ENCODE data around the gene SLC2A4. TPM values are rescaled to one million over a fixed set of nuclear protein-coding genes. Genes with fewer than 3 reads are reported as not detected.
A peak's percentile ranks its signal among the peaks of the same experiment; 100 is the strongest.

SLC2A4 gene
- total RNA-seq, 1 donor from 2014 or later = 4.9 TPM

DNA sequence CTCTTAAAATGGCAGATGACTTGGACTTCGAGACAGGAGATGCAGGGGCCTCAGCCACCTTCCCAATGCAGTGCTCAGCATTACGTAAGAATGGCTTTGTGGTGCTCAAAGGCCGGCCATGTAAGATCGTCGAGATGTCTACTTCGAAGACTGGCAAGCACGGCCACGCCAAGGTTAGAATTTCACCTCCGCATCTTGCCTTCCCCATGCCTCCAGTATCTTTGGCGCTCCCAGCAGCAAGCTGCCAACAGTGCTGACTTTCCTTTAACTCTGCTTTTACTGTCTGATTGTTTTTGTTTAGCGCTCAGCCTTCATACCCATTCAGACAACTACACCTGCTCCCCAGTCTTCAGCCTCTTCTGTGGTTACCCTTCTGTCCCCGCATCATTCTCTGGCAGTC lies 28.1 kb downstream of the SLC2A4 start:
- Histone ChIP-seq H3K9me3 (no peaks in the 10 kb centered on the region), H3K4me1 (peaks cover 10 to 45% of the 10 kb centered on the region in 2 donors), H3K27ac (peak overlapping the region; percentile 97 to 100), H3K27me3 (no peaks in the 10 kb centered on the region), H3K36me3 (peaks cover 46% of the 10 kb centered on the region in 2 donors), H3K4me3 (peak overlapping the region; percentile 76 to 99)
- DNase-seq (ENCODE audit: low spot score in 2 of 2) = no peak
- TF ChIP-seq, protein P1, sequence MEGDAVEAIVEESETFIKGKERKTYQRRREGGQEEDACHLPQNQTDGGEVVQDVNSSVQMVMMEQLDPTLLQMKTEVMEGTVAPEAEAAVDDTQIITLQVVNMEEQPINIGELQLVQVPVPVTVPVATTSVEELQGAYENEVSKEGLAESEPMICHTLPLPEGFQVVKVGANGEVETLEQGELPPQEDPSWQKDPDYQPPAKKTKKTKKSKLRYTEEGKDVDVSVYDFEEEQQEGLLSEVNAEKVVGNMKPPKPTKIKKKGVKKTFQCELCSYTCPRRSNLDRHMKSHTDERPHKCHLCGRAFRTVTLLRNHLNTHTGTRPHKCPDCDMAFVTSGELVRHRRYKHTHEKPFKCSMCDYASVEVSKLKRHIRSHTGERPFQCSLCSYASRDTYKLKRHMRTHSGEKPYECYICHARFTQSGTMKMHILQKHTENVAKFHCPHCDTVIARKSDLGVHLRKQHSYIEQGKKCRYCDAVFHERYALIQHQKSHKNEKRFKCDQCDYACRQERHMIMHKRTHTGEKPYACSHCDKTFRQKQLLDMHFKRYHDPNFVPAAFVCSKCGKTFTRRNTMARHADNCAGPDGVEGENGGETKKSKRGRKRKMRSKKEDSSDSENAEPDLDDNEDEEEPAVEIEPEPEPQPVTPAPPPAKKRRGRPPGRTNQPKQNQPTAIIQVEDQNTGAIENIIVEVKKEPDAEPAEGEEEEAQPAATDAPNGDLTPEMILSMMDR (IDR thresholded peaks at IDR 0.05) = no peak
- intact Hi-C loops (cut with DNase I) = loop anchor here (2.0 to 5.0 kb wide), 2 partner anchors 41 to 378 kb away; partner anchors contain the start of genes TP53 and WRAP53

DNA sequence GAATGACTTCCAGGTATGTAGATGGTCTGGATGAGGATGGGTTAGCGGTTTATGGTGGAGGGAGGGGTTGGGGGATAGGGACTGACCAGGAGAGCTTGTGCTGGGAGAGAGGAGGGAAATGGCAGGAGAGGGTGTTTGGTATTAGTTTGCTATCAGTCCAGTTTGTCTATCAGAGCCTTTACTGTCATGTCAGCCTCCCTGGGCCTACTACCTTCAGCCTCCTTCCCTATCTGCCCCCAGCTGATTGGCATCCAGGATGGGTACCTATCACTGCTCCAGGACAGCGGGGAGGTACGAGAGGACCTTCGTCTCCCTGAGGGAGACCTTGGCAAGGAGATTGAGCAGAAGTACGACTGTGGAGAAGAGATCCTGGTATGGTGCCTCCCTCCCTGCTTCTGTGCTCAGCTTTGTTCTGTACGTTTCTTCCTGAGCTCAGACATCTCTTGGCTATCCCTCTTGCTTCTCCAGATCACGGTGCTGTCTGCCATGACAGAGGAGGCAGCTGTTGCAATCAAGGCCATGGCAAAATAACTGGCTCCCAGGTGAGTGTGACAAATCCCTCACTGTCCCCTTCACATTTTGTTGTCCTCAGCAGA lies 29.7 kb downstream of the SLC2A4 start:
- DNase-seq (ENCODE audit: low spot score in 2 of 2) = no peak

DNA sequence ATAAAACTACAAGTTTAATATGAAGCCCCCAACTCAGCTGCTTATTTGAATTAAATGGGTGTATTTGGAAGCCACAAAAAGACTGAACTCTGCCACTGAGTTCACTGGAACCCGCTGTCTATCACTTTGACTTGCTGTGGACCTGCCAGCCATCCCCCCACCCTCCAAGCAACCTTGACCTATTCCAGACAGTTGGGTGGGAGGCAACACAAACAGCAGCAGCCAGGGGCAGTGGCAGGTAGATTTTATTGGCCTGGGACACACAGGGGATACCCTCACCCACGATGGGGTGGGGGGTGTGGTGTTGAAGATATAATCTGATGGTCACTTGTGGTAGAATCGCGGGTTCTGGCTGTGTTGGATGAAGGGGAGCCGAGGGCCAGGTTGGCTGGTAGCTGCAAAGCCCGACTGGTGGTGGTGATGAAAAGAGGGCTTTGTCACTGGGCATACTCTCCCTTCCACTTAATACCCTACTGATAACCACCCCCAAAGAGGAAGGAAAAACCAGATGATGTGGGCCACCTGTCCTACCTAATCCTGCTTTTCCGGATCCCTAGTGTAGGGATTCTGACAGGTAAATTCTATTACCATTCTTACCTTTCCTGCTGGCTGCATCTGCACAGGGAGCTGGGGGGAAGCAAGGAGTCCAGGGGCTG lies 31.0 kb downstream of the SLC2A4 start:
- Histone ChIP-seq H3K27me3 (no peaks in the 10 kb centered on the region), H3K36me3 (peaks cover 51 to 52% of the 10 kb centered on the region in 2 donors), H3K9me3 (no peaks in the 10 kb centered on the region), H3K27ac (no peak overlapping the region), H3K4me1 (peaks cover 13 to 45% of the 10 kb centered on the region in 2 donors), H3K4me3 (no peak overlapping the region)
- intact Hi-C loops (cut with DNase I) = no loop called here
- no peak for DNase-seq (ENCODE audit: low spot score in 2 of 2)
- TF ChIP-seq, protein P1 (IDR thresholded peaks at IDR 0.05) = no peak

More for the DNA sequence above, 29.7 kb downstream of the SLC2A4 start:
- H3K4me3 ChIP-seq = no peak overlapping the region
- no peak overlapping the region for H3K27ac ChIP-seq
- intact Hi-C loops (cut with DNase I) = no loop called here
- H3K4me1 ChIP-seq = peaks cover 13 to 48% of the 10 kb centered on the region in 2 donors
- peaks cover 46% of the 10 kb centered on the region in 2 donors for H3K36me3 ChIP-seq
- TF ChIP-seq, protein P1 (IDR thresholded peaks at IDR 0.05) = no peak
- H3K9me3 ChIP-seq = no peaks in the 10 kb centered on the region
- no peaks in the 10 kb centered on the region for H3K27me3 ChIP-seq

DNA sequence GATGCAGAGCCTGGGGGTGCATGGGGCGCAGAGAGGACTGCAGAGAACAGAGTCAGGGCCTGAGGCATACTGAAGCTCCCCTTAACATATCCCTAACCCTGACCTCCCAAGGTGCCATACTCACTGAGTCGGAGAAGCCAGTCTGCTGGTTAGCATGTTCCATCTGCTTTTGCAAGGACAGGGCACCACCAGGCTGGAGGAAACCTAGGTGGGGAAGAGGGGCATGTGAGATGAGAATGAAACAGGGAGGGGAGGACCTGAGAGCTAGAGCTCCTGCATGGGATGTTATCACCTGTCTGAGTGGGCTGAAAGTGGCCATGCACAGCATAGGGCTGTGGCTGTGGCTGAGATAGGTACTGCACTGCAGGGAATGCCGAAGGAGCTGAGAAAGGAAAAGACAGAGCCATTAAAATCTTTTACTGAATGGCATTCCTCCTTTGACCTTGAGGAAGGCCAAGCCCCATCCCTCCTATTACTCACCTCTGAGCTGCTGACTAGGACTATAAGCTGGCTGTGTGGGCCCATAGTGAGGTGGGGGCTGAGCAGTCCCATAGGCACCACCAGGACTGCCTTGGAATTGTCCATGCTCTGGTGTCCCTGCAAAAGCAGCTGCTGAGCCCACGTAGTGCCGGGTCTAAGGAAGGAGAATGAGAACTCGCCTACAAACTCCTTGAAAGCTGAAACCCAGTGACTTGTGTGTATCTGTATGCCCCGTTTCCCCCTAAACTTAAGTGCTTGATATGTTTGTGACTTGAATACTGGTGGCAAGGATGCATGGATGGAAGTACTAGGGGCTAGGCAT lies 31.8 kb downstream of the SLC2A4 start:
- Histone ChIP-seq H3K36me3 (peaks cover 59% of the 10 kb centered on the region in 2 donors), H3K27ac (no peak overlapping the region)
- intact Hi-C loops (cut with DNase I) = no loop called here

More for the DNA sequence above, 31.8 kb downstream of the SLC2A4 start:
- Histone ChIP-seq H3K4me1 (peaks cover 13 to 45% of the 10 kb centered on the region in 2 donors), H3K9me3 (no peaks in the 10 kb centered on the region), H3K27me3 (no peaks in the 10 kb centered on the region), H3K4me3 (peak overlapping the region in 1 of 2 donors; percentile 6)
- no peak for DNase-seq (ENCODE audit: low spot score in 2 of 2)
- TF ChIP-seq, protein P1 (IDR thresholded peaks at IDR 0.05) = peak in 1 of 3 experiments; percentile 6
